ENCODE data around the gene KDF1. TPM values are rescaled to one million over a fixed set of nuclear protein-coding genes. Genes with fewer than 3 reads are reported as not detected.

KDF1 gene
- total RNA-seq, 4 donors from 2014 or later = 0.15 TPM; not detected in 3

- Histone ChIP-seq H3K36me3 (peaks cover 0 to 59% of the 10 kb centered on the region in 2 donors), H3K27ac (no peak overlapping the region), H3K4me1 (no peaks in the 10 kb centered on the region), H3K27me3 (no peaks in the 10 kb centered on the region), H3K4me3 (no peak overlapping the region), H3K9me3 (no peaks in the 10 kb centered on the region)
- DNase-seq (no peak), ATAC-seq (no peak)
- in situ Hi-C loops (cut with MboI; ENCODE audit: low sequenced_read_pairs in 4 of 4) = no loop called here
- TF ChIP-seq, protein P1, sequence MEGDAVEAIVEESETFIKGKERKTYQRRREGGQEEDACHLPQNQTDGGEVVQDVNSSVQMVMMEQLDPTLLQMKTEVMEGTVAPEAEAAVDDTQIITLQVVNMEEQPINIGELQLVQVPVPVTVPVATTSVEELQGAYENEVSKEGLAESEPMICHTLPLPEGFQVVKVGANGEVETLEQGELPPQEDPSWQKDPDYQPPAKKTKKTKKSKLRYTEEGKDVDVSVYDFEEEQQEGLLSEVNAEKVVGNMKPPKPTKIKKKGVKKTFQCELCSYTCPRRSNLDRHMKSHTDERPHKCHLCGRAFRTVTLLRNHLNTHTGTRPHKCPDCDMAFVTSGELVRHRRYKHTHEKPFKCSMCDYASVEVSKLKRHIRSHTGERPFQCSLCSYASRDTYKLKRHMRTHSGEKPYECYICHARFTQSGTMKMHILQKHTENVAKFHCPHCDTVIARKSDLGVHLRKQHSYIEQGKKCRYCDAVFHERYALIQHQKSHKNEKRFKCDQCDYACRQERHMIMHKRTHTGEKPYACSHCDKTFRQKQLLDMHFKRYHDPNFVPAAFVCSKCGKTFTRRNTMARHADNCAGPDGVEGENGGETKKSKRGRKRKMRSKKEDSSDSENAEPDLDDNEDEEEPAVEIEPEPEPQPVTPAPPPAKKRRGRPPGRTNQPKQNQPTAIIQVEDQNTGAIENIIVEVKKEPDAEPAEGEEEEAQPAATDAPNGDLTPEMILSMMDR (IDR thresholded peaks at IDR 0.05 in 4 of 5, conservative IDR thresholded peaks at IDR 0.05 in 1 of 5) = no peak
- no peak for TF ChIP-seq POLR2A (IDR thresholded peaks at IDR 0.05)
- intact Hi-C loops (cut with DNase I; ENCODE audit: low total_unique reads) = no loop called here
Measured at GRCh38 chr1:26942656-26943055, 17.6 kb downstream of the KDF1 start.

DNA sequence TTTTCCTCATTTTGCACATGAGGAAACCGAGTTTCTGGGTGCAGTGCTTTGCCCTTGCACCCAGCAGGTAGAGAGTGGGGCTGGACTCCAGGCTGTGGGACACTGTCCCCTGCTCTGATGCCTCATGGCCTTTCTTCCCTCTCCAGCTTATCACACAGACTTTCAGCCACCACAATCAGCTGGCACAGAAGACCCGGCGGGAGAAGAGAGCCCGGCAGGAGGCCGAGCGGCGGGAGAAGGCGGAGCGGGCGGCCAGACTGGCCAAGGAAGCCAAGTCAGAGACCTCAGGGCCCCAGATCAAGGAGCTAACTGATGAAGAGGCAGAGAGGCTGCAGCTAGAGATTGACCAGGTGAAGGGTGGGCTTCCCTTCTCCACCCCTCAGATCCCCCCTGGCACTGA lies 19.0 kb downstream of the KDF1 start:
- no peak overlapping the region for H3K27ac ChIP-seq
- intact Hi-C loops (cut with DNase I; ENCODE audit: low total_unique reads) = no loop called here
- ATAC-seq = no peak

DNA sequence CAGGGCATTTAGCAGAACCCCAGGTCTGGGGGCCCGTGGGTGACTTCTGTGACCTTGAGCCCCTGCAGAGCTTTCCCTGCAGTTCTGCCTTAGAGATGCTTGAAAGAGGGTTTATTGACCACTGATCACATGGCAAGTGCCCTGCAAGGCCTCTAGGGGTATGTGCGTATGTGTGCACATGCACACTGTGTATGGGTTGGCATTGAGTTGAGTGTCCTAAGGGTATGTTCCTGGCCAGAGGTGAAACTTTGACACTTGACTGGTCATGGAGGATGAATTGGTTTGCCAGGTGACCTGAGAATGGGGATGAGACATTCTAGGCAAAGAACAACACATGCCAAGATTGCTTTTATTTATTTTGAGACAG lies 21.6 kb downstream of the KDF1 start:
- Histone ChIP-seq H3K27me3 (no peaks in the 10 kb centered on the region), H3K4me3 (no peak overlapping the region), H3K9me3 (no peaks in the 10 kb centered on the region), H3K4me1 (no peaks in the 10 kb centered on the region), H3K27ac (no peak overlapping the region), H3K36me3 (peaks cover 2 to 38% of the 10 kb centered on the region in 2 donors)
- intact Hi-C loops (cut with DNase I; ENCODE audit: low total_unique reads) = no loop called here
- in situ Hi-C loops (cut with MboI; ENCODE audit: low sequenced_read_pairs in 4 of 4) = no loop called here
- ATAC-seq (no peak), DNase-seq (no peak)
- TF ChIP-seq, protein P1 (IDR thresholded peaks at IDR 0.05 in 4 of 5, conservative IDR thresholded peaks at IDR 0.05 in 1 of 5) = no peak
- TF ChIP-seq POLR2A (IDR thresholded peaks at IDR 0.05) = no peak

More for the DNA sequence above, 19.0 kb downstream of the KDF1 start:
- in situ Hi-C loops (cut with MboI; ENCODE audit: low sequenced_read_pairs in 4 of 4) = no loop called here
- no peaks in the 10 kb centered on the region for H3K9me3 ChIP-seq
- no peaks in the 10 kb centered on the region for H3K4me1 ChIP-seq
- H3K27me3 ChIP-seq = no peaks in the 10 kb centered on the region
- peaks cover 0 to 53% of the 10 kb centered on the region in 2 donors for H3K36me3 ChIP-seq
- H3K4me3 ChIP-seq = no peak overlapping the region
- no peak for DNase-seq
- TF ChIP-seq POLR2A (IDR thresholded peaks at IDR 0.05) = no peak
- TF ChIP-seq, protein P1 (IDR thresholded peaks at IDR 0.05 in 4 of 5, conservative IDR thresholded peaks at IDR 0.05 in 1 of 5) = no peak

GRCh38 chr1:26938004-26938658 lies 22.1 kb downstream of the KDF1 start:
- Histone ChIP-seq H3K4me1 (no peaks in the 10 kb centered on the region), H3K9me3 (no peaks in the 10 kb centered on the region), H3K27ac (no peak overlapping the region), H3K4me3 (no peak overlapping the region), H3K27me3 (no peaks in the 10 kb centered on the region), H3K36me3 (peaks cover 2 to 35% of the 10 kb centered on the region in 2 donors)
- ATAC-seq (no peak), DNase-seq (no peak)
- TF ChIP-seq, protein P1 (IDR thresholded peaks at IDR 0.05 in 4 of 5, conservative IDR thresholded peaks at IDR 0.05 in 1 of 5) = no peak
- TF ChIP-seq POLR2A (IDR thresholded peaks at IDR 0.05) = no peak
- in situ Hi-C loops (cut with MboI; ENCODE audit: low sequenced_read_pairs in 4 of 4) (no loop called here), intact Hi-C loops (cut with DNase I; ENCODE audit: low total_unique reads) (no loop called here)

DNA sequence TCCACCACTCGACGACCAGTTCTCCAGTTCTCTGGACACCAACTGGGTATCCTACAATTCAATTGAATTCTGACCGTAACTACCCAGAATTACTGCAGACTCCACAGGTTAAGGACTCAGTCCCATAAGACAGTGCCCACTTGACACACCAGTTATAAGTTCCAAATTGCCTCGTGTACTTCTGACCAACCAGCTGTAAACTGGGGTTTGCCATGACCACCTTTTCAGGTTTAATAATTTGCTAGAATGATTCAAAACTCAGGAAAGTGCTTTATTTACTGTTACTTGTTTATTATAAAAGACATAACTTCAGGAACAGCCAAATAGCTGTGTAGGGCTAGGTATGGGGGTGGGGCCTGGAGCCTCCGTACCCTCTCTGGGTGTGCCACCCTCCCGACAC lies 23.4 kb downstream of the KDF1 start:
- TF ChIP-seq, protein P1 (IDR thresholded peaks at IDR 0.05 in 4 of 5, conservative IDR thresholded peaks at IDR 0.05 in 1 of 5) = no peak
- TF ChIP-seq POLR2A (IDR thresholded peaks at IDR 0.05) = no peak
- H3K4me3 ChIP-seq = no peak overlapping the region
- H3K4me1 ChIP-seq = no peaks in the 10 kb centered on the region
- no peak for ATAC-seq
- DNase-seq = no peak
- H3K36me3 ChIP-seq = peaks cover 2 to 29% of the 10 kb centered on the region in 2 donors
- in situ Hi-C loops (cut with MboI; ENCODE audit: low sequenced_read_pairs in 4 of 4) (no loop called here), intact Hi-C loops (cut with DNase I; ENCODE audit: low total_unique reads) (no loop called here)
- no peaks in the 10 kb centered on the region for H3K9me3 ChIP-seq
- no peak overlapping the region for H3K27ac ChIP-seq
- H3K27me3 ChIP-seq = no peaks in the 10 kb centered on the region

Measured in gastrocnemius medialis (tissue), 4 donors.